ENCODE measurements around the gene DTNBP1.

DNA sequence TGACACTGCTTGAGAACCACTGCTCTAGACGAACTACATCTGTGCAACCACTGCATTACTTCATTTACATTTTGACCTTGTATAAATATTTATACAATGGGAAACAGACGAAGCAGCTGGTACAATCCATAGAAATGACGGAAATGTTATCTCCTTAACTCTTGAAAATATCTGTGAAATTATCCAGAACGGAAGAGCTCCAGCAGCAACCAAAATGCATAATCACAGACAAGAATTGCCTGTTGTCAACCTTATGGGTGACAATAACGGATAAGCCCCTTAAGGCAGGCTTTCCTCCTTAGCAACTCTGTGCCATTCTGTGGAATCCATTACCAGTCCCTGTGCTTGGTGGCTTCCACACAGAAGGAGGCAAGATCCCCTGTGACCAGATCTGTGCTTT is 115.4 kb downstream of the DTNBP1 start:
- TF ChIP-seq, protein P1, sequence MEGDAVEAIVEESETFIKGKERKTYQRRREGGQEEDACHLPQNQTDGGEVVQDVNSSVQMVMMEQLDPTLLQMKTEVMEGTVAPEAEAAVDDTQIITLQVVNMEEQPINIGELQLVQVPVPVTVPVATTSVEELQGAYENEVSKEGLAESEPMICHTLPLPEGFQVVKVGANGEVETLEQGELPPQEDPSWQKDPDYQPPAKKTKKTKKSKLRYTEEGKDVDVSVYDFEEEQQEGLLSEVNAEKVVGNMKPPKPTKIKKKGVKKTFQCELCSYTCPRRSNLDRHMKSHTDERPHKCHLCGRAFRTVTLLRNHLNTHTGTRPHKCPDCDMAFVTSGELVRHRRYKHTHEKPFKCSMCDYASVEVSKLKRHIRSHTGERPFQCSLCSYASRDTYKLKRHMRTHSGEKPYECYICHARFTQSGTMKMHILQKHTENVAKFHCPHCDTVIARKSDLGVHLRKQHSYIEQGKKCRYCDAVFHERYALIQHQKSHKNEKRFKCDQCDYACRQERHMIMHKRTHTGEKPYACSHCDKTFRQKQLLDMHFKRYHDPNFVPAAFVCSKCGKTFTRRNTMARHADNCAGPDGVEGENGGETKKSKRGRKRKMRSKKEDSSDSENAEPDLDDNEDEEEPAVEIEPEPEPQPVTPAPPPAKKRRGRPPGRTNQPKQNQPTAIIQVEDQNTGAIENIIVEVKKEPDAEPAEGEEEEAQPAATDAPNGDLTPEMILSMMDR (tag by site-specific recombination; IDR thresholded peaks at IDR 0.05) = no peak
- TF ChIP-seq SP7 (tag by site-specific recombination; IDR thresholded peaks at IDR 0.05) = no peak
- TF ChIP-seq, protein P2, sequence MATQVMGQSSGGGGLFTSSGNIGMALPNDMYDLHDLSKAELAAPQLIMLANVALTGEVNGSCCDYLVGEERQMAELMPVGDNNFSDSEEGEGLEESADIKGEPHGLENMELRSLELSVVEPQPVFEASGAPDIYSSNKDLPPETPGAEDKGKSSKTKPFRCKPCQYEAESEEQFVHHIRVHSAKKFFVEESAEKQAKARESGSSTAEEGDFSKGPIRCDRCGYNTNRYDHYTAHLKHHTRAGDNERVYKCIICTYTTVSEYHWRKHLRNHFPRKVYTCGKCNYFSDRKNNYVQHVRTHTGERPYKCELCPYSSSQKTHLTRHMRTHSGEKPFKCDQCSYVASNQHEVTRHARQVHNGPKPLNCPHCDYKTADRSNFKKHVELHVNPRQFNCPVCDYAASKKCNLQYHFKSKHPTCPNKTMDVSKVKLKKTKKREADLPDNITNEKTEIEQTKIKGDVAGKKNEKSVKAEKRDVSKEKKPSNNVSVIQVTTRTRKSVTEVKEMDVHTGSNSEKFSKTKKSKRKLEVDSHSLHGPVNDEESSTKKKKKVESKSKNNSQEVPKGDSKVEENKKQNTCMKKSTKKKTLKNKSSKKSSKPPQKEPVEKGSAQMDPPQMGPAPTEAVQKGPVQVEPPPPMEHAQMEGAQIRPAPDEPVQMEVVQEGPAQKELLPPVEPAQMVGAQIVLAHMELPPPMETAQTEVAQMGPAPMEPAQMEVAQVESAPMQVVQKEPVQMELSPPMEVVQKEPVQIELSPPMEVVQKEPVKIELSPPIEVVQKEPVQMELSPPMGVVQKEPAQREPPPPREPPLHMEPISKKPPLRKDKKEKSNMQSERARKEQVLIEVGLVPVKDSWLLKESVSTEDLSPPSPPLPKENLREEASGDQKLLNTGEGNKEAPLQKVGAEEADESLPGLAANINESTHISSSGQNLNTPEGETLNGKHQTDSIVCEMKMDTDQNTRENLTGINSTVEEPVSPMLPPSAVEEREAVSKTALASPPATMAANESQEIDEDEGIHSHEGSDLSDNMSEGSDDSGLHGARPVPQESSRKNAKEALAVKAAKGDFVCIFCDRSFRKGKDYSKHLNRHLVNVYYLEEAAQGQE (tag by site-specific recombination; IDR thresholded peaks at IDR 0.05) = no peak
- no peak for TF ChIP-seq SP2 (tag by site-specific recombination; IDR thresholded peaks at IDR 0.05)
- TF ChIP-seq TRIM28 (IDR thresholded peaks at IDR 0.05; ENCODE audit: borderline replicate concordance, low read length) = no peak
- TF ChIP-seq HOXA7 (CRISPR knock-in tag; IDR thresholded peaks at IDR 0.05; ENCODE audit: borderline replicate concordance) = no peak
- no peak for TF ChIP-seq ZNF274 (IDR thresholded peaks at IDR 0.05; ENCODE audit: low read length)
- TF ChIP-seq ZNF274 (tag by site-specific recombination; IDR thresholded peaks at IDR 0.05; ENCODE audit: borderline replicate concordance) = no peak

All from HEK293 (cell line).